Mesothelial cell of epicardium (in vitro differentiated cells): Measurements from ENCODE around the gene MAMLD1. TPM values are rescaled to one million over a fixed set of nuclear protein-coding genes. Genes with fewer than 3 reads are reported as not detected.

ENCODE experiments used
- DNase-seq, 2 experiments: peaks; one replicate each; pipeline ENCODE4 v3.0.0; 2021; ENCODE audit warnings: low spot score in 2 of 2; ENCODE audit not compliant: unreplicated experiment in 2 of 2
- H3K27ac Mint-ChIP-seq: 2 replicates; pipeline ENCODE4 v1.8.0; 2021; ENCODE audit warnings: mixed read lengths
- H3K27me3 Mint-ChIP-seq: 2 replicates; pipeline ENCODE4 v1.8.0; 2021; ENCODE audit warnings: low read depth, mixed read lengths
- H3K36me3 Mint-ChIP-seq: 2 replicates; pipeline ENCODE4 v1.8.0; 2021; ENCODE audit warnings: mixed read lengths
- H3K4me1 Mint-ChIP-seq: 2 replicates; pipeline ENCODE4 v1.8.0; 2021; ENCODE audit warnings: mixed read lengths
- H3K4me3 Mint-ChIP-seq: 2 replicates; pipeline ENCODE4 v1.8.0; 2021; ENCODE audit warnings: mild to moderate bottlenecking, moderate library complexity, mixed read lengths
- H3K9me3 Mint-ChIP-seq: 2 replicates; pipeline ENCODE4 v1.8.0; 2021; ENCODE audit warnings: mixed read lengths
- CTCF ChIP-seq: fragments of 200-600 bp; sonication (generic); IDR thresholded peaks from one replicate; pipeline ENCODE4 v1.5.0; 2021; ENCODE audit warnings: antibody characterized with exemption; ENCODE audit not compliant: unreplicated experiment
- total RNA-seq: library from RNA; stranded (reverse); gene quantifications from 3 replicates; pipeline ENCODE4 v1.2.1, GENCODE V29; 2021

The MAMLD1 gene
- total RNA-seq, 1 donor from 2014 or later = 1.4 TPM

GRCh38 chrX:150514462-150514861, 151.3 kb downstream of the MAMLD1 start:
- DNase-seq = no peak
- H3K27me3 Mint-ChIP-seq = peaks cover 9% of the 10 kb centered on the region
- peaks cover 10% of the 10 kb centered on the region for H3K9me3 Mint-ChIP-seq
- H3K4me3 Mint-ChIP-seq = no peak overlapping the region
- H3K36me3 Mint-ChIP-seq = no peaks in the 10 kb centered on the region
- no peak for TF ChIP-seq CTCF
- H3K27ac Mint-ChIP-seq = no peak overlapping the region
- no peaks in the 10 kb centered on the region for H3K4me1 Mint-ChIP-seq

- H3K36me3 Mint-ChIP-seq = no peaks in the 10 kb centered on the region
Observed at GRCh38 chrX:150515801-150516200, 152.7 kb downstream of the MAMLD1 start.

DNA sequence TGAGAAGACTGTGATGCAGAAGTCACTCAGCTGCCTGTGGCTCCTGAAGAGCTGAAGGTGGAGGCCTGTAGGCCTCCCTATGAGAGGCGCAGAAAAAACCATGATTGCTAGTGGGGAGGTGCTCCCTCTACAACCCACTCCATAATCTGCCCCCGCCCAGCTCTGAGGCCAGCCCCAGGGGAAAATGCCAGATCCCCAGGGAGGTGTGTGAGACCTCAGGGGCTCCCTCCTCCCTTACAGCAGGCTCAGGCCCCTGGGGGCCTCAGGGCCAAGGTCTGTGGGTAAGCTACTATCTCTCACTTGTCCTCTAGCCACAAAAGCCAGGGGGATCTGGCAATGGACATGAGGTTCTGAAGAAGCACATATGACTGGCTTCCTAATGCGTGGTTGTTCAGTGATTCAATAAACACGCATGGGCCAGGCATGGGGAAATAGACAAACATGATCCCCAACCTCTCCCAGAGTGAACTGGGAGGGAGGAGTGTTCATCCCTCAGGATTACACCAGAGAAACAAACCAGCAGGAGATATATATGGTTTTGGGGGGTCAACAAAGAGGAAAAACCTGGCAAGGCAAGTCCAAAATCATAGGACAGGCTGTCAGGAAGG, 154.3 kb downstream of the MAMLD1 start:
- Mint-ChIP-seq H3K9me3 (peaks cover 14% of the 10 kb centered on the region), H3K27ac (no peak overlapping the region), H3K27me3 (peaks cover 9% of the 10 kb centered on the region), H3K36me3 (no peaks in the 10 kb centered on the region), H3K4me3 (no peak overlapping the region), H3K4me1 (no peaks in the 10 kb centered on the region)
- DNase-seq = no peak
- TF ChIP-seq CTCF = no peak

More at GRCh38 chrX:150515801-150516200, 152.7 kb downstream of the MAMLD1 start:
- no peak for TF ChIP-seq CTCF
- H3K4me3 Mint-ChIP-seq = no peak overlapping the region
- no peak overlapping the region for H3K27ac Mint-ChIP-seq
- peaks cover 9% of the 10 kb centered on the region for H3K27me3 Mint-ChIP-seq
- no peaks in the 10 kb centered on the region for H3K4me1 Mint-ChIP-seq
- DNase-seq = no peak
- peaks cover 9% of the 10 kb centered on the region for H3K9me3 Mint-ChIP-seq

- no peak overlapping the region for H3K4me3 Mint-ChIP-seq
- no peak for DNase-seq
- peaks cover 1% of the 10 kb centered on the region for H3K27me3 Mint-ChIP-seq
- H3K27ac Mint-ChIP-seq = no peak overlapping the region
- H3K36me3 Mint-ChIP-seq = no peaks in the 10 kb centered on the region
- H3K4me1 Mint-ChIP-seq = peaks cover 3% of the 10 kb centered on the region
- H3K9me3 Mint-ChIP-seq = peaks cover 17% of the 10 kb centered on the region
- TF ChIP-seq CTCF = no peak
Observed at GRCh38 chrX:150522494-150522893, 159.4 kb downstream of the MAMLD1 start.

GRCh38 chrX:150525061-150525919, 162.2 kb downstream of the MAMLD1 start:
- Mint-ChIP-seq H3K4me3 (no peak overlapping the region), H3K36me3 (no peaks in the 10 kb centered on the region), H3K9me3 (peaks cover 23% of the 10 kb centered on the region), H3K4me1 (peaks cover 3% of the 10 kb centered on the region), H3K27me3 (peaks cover 1% of the 10 kb centered on the region), H3K27ac (no peak overlapping the region)
- DNase-seq = no peak
- no peak for TF ChIP-seq CTCF
